Fibroblast of skin of back (primary cell): ENCODE results near the gene PCDHGB1. TPM values are rescaled to one million over a fixed set of nuclear protein-coding genes. Genes with fewer than 3 reads are reported as not detected.
"Not testable (repeated sequence)": the region's sequence is repeated elsewhere in the genome, so short reads cannot be mapped to it uniquely, and the experiment has no call there.

Experiments
- DNase-seq: peaks from one replicate; pipeline ENCODE4 v3.0.0-alpha.2; 2013
- polyA plus RNA-seq, 2 experiments: library from polyadenylated mRNA; unstranded; fragments of 120-200 nt; gene quantifications; one replicate each; pipeline ENCODE4 v1.2.1, GENCODE V29; 2013; ENCODE audit not compliant: insufficient read length in 2 of 2

Gene PCDHGB1
- 0.92 TPM for polyA plus RNA-seq (2013, experiment 1 of 2; ENCODE audit: insufficient read length)
- 1.4 TPM for polyA plus RNA-seq (2013, experiment 2 of 2; ENCODE audit: insufficient read length)

DNA sequence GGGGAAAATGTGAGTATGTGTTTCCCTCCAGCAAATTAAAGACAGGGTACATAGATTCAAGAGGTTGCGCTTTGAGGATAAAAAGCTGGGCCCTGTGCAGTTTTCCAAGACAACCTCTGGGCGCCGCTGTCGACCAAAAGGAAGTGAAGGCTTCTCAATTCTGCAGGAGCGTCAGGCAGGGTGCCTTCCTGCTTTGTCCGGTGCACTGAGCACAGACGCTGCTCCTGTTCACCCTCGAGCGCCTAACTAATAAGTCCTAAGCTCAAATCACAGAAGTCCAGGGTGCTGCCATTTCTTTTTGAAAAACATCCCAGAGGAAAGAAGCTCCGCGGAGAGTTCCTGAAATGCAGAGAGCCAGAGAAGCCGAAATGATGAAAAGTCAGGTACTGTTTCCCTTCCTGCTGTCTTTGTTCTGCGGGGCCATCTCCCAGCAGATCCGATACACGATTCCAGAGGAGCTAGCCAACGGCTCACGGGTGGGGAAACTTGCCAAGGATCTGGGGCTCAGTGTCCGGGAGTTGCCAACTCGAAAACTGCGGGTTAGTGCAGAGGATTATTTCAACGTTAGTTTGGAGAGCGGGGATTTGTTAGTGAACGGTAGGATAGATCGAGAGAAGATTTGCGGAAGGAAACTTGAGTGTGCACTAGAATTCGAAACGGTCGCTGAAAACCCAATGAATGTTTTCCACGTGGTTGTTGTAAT is at the start of gene PCDHGB1:
PCDHGB1 (plus strand) TSS at position 183 of the 703 bp plus-strand sequence; CDS start at position 345, 162 bp downstream.
- DNase-seq = peak; percentile 69

DNA sequence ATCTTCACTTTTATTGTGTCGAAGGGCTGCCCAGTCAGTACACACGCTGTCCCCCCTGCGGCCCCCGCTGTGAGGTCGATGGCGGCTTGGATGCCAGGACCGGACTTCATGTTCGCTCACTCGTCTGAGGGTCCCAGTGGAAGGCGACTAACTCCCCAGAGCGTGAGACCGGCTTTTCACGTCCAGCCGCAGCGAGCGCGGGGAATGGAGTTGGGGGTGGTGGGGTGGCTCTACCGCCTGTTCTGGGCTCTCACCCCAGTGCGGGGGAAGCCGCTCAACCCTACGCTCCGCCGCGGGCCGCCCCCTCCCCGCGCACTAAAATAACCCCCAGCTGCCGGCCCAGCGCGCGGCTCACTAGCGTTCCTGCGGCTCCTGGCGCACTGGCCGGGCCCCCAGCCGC is 46.1 kb upstream of the PCDHGB1 start, which contains the start of gene SLC25A2:
SLC25A2 (minus strand) TSS at position 294 of the 400 bp plus-strand sequence; CDS start at position 110, 184 bp downstream.
- DNase-seq = no peak

DNA sequence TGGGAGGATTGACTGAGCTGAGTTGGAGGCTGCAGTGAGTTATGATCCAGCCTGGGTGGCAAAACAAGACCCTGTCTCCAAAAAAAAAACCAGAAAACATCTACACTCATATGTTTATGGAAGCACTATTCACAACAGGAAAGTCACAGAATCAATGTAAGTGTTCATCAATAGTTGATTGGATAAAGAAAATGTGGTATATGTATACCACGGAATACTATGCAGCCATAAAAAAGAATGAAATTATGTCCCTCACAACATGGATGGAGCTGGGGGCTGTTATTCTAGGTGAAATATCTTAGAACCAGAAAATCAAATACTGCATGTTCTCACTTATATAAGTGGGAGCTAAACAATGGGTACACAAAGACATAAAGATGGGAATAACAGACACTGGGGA is 43.3 kb upstream of the PCDHGB1 start:
- DNase-seq = no peak

DNA sequence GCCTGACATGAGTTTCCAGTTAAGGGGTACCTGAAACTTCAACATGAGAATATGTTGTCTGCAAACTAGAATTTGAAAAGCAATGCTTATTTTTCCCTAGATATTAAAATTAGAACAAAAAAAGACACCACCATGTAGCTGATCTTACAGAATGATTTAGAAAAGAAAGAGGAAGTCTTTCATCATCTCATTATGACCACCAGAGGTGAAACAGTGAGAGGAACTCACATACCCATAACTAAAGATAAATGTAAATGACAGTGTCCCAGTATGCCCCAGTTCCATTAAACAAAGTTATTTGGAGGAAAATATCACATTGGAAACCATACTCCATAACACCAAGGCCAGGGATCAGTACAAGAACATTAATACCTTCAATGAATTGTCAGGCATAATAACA is 36.2 kb upstream of the PCDHGB1 start:
- no peak for DNase-seq

DNA sequence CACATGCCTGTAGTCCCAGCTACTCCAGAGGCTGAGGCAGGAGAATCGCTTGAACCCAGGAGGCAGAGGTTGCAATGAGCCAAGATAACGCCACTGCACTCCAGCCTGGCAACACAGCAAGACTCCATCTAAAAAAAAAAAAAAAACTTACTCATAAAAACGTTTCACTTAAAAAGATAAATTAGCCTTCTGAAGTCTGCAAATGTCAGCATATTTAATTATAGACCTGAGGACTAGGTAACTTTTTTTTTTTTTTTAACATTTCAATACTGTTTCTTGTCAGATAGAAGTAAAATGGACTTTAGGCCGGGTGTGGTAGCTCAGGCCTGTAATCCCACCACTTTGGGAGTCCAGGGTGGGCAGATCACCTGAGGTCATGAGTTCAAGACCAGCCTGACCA is 32.9 kb upstream of the PCDHGB1 start:
- not testable (repeated sequence) for DNase-seq

DNA sequence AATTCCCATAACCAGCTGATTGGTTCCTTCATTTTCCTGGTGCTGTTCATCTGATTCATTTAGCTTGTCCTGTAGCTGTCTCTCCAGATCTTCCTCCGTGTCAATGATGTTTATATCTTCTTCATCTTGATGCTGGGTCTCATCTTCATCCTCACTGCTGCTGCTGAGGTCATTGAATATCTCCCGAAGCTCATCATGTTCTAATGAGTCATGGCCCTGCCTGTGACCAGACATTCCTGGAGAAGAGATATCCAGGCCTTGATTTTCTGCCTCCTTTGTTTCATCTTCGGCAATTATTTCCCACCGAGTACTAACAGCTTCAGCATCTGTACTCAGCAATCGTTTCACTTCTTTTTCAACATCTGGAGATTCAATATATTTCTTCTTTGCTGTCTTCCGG is 30.7 kb upstream of the PCDHGB1 start:
- no peak for DNase-seq

DNA sequence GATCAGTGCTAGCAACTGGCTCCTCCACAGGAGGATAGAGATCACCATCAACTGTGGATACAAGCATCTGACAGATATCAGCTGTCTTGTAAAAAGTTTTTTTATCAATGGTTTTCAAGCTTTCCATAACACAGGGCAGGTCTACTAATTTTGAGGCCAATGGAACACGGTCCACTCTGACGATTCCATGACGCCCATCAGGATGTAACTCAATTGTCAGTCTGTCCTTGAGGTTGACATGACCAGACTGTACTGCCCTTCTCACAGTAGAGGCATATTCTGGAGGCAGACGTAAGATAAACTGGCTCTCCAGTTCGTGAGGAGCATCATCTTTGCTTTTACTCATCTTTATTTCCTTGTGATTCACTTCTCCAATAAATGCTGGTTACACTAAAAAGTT is 30.2 kb upstream of the PCDHGB1 start:
- no peak for DNase-seq

DNA sequence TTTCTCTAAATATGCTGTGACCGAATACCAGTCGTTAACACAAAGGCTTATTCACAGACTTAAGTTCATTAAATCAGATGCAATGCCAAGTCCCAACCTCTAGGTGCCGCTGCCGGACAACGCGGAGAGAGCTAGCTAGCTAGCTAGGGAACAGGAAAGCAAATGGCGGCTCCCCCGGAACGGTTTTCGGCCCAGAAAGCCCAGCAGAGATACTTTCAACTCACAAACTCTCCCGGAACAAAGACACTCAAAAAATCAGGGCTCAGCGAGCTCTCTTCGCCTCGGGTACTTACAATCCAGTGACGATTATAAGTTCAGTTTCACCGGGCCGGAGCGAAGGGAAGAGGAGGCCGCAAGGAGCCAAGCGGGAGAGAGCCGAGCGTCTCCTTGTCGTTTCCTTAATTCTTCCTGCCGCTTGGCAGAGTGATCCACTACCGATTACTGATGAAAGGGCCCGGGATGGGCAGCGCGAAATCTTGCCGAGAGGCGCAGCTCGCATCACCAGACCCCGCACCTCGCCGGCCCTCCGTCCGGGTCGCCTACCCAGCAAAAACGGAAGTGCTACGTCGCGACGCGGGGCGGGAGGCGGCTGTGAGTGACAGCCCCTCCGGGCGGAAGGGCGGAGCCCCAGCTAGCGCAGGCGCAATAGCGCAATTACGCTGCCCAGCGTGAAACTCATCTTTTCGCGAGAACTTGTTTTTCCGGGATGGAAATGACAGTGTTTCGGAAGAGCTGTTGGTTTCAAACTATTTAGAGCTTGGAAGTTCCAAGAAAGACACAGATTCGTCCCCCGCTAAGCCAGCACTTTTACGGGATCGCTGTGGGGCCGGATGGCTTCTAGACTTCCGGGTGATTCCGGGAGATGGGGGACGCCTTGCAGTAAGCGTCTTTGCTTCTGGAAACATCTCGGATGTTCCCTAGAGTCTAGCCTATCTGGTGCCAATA is 29.4 kb upstream of the PCDHGB1 start, which contains the start of gene TAF7:
TAF7 (minus strand) TSS at position 560 of the 945 bp plus-strand sequence. CDS start 740 bp downstream, outside the sequence.
- DNase-seq = peak; percentile 91

DNA sequence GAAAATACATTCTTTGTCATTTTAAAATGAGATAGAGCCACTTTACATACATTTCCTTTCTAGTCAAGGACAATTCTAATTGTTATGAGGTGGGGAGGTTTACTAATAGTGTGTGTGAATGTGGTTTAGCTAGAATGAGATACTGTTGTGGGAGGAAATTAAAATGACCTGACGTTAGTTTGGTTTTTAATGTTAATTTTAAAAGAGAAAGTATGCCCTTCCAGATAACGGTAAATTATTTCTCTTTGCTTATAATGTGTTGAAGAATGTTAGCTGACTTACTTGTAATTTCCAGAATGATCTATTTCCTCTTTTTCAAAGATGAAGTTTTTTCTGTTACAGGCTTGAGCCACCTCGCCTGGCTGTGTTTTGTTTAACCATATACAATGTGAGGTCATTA is 27.6 kb upstream of the PCDHGB1 start:
- DNase-seq = no peak

DNA sequence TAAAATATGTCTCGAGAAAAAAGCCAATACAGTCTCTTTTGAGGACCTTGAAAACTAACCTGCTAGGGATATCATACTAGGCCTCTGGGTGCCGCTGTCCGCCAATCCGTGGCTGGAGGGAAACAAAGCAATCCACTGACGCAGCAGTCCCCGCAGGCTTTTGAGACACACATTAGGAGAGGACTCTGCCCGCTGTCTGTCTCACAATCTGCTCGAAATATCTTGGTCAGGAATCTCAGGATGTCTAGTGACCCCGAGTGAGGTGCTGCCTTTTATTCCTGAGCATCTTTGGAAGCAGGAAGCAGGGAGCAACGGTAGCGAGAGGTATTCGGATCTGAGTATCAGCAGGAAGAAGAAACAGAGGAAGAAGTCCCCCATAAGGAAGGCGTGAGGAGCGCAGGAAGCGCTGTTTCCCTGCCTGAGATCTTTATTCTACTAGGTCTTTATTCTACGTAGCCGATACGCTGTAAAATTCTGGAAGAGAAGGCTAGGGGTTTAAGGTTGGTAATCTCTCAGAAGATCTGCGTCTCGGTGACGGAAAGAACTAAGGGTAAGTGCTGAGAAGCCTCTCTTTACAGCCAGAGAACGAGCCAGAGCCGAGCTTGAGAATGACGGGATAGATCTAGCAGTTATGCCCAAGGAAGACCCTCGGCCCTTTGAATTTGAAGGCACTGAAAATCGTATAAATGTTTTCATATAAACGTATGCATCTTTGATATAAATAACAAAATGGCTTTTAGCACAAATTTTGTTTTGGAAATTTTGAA is 23.6 kb upstream of the PCDHGB1 start:
- DNase-seq = peak; percentile 76

DNA sequence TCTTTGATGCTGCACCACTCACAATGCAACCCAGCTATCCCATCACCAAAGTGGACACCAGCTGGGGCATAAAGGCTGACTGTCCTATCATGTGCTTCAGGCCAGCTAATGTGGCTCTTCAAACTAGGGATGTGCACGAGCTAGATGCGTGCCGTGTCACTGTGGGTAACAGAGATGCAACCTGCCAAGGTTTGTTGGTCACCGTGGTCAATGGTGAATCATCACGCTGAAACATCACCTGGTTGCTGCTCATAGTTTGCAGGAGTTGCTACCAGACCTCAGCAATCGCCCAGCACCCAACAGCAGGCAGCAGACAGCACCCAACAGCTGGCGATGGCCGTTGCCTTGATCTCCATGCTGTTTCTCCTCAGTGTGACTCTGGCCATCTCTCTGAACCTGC is 21.7 kb upstream of the PCDHGB1 start:
- no peak for DNase-seq

DNA sequence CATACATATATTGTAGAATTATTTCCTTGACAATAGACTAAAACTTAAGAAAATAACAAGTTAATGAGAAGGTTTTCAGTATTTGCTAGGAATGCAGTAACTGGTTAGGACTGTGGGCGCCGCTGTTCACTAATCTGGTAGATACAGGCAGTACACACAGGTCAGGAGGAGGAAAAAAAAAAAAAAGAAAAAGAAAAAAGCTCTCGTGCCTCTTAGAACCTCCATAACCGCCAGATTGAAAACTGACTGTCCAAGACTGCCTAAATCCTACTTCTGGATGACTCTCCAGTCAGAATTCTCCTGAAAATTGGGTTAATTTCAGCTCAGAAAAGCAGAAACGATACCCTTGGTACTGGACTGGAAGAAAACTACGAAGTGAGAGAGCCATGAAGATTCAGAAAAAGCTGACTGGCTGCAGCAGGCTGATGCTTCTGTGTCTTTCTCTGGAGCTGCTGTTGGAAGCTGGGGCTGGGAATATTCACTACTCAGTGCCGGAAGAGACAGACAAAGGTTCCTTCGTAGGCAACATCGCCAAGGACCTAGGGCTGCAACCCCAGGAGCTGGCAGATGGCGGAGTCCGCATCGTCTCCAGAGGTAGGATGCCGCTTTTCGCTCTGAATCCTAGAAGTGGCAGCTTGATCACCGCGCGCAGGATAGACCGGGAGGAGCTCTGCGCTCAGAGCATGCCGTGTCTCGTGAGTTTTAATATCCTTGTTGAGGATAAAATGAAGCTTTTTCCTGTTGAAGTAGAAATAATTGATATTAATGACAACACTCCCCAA is 19.4 kb upstream of the PCDHGB1 start, which contains the start of gene PCDHGA1:
PCDHGA1 (plus strand) TSS at position 216 of the 782 bp plus-strand sequence.
- peak; percentile 43 for DNase-seq

DNA sequence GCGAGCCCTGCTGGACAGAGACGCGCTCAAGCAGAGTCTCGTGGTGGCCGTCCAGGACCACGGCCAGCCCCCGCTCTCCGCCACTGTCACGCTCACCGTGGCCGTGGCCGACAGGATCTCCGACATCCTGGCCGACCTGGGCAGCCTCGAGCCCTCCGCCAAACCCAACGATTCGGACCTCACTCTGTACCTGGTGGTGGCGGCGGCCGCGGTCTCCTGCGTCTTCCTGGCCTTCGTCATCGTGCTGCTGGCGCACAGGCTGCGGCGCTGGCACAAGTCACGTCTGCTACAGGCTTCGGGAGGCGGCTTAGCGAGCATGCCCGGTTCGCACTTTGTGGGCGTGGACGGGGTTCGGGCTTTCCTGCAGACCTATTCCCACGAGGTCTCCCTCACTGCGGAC is 17.3 kb upstream of the PCDHGB1 start:
- not testable (repeated sequence) for DNase-seq

DNA sequence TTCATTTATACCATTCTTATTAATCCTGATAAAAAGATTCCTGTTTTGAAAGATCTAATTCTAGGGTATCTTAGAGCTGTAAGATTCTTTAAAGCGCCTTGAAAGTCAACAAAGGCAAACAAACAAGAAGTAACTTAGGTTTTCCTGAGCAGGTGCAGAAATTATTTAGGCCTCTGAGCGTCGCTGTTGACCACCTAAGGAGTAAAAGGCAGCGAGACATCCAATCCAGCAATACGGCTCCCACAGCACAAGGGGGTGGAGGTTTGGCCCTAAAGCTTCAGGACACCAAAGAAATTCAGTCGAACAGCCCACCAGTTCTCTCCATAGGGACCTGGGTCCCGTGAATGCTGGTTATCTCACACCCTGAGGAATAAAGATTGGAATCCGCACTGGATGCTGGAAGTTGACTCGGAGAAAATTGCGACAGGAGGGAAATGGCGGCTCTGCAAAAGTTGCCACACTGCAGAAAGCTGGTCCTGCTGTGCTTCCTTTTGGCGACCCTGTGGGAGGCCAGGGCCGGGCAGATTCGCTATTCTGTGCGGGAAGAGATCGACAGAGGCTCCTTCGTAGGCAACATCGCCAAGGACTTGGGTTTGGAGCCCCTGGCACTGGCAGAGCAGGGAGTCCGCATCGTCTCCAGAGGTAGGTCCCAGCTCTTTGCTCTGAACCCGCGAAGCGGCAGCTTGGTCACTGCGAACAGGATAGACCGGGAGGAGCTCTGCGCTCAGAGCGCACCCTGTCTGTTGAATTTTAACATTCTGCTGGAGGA is 11.2 kb upstream of the PCDHGB1 start, which contains the start of gene PCDHGA2:
PCDHGA2 (plus strand) TSS at position 223 of the 769 bp plus-strand sequence.
- DNase-seq = peak; percentile 62

DNA sequence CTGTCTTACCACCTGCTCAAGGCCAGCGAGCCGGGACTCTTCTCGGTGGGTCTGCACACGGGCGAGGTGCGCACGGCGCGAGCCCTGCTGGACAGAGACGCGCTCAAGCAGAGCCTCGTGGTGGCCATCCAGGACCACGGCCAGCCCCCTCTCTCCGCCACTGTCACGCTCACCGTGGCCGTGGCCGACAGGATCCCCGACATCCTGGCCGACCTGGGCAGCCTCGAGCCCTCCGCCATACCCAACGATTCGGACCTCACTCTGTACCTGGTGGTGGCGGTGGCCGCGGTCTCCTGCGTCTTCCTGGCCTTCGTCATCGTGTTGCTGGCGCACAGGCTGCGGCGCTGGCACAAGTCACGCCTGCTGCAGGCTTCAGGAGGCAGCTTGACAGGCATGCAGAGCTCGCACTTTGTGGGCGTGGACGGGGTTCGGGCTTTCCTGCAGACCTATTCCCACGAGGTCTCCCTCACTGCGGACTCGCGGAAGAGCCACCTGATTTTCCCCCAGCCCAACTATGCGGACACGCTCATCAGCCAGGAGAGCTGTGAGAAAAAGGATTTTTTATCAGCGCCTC is 9.0 kb upstream of the PCDHGB1 start:
- not testable (repeated sequence) for DNase-seq

DNA sequence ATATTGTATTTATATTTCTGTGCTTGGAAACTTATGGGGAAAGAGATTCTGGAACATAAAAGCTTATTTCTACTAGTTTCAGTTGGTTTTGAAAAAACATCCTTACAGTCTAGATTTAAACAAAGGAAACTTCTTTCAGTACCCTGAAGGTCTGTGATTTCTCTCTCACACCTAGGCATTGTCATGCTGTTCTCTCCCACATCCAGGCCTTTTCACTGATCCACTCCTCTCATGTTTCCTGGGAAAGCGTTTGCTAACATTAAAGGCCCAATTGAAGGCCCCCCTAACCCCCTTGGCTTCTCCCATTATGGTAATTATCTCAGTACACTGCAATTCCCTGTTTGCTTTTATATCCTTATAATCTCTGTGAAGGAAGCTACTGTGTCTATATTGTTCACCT is 7.1 kb upstream of the PCDHGB1 start:
- DNase-seq = no peak

DNA sequence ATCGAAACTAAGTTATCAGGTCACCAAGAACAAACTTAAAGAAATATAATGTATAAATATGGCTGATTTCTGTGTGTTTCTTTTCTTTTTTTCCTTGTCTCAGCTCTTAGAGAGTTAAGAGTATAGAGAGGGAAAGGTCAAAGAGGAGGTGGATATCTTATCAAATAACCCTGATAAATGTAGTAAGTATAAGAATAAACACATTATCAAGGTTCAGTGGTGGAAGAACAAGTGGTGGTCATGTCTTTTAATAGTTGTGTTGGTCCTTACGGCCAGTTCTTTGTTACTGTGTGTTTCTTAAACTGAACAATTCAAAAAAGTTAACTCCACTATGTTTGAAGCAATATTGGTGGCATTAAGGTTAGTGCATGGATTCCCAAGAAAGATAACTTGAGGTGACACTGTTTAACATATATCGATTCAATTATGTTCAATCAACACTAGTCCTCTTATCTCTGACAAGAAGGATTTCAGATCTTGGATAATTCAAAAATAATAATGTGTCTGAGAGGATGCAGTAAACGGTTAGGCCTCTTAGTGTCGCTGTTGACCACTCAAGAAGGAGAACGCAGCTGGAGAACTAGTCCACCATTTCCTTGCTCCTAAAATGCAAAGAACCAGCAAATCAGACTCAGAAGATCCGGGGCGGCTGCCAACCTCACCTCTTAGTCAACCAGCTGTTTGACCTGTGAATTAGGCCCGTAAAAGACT is 6.5 kb upstream of the PCDHGB1 start, which contains the start of gene PCDHGA3:
PCDHGA3 (plus strand) TSS at position 588 of the 711 bp plus-strand sequence. CDS start 205 bp downstream, outside the sequence.
- DNase-seq = peak; percentile 54

DNA sequence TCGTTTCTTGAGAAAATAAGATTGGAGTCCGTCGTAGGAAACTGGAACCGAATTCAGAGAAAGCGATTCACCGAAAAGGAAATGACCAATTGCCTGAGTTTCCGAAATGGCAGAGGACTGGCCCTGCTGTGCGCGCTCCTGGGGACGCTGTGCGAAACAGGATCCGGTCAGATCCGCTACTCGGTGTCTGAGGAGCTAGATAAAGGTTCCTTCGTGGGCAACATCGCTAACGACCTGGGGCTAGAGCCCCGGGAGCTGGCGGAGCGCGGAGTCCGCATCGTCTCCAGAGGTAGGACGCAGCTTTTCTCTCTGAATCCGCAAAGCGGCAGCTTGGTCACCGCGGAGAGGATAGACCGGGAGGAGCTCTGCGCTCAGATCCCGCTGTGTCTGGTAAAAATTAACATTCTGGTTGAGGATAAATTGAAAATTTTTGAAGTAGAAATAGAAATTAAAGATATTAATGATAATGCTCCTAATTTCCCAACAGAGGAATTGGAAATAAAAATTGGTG is 5.9 kb upstream of the PCDHGB1 start:
- no peak for DNase-seq

DNA sequence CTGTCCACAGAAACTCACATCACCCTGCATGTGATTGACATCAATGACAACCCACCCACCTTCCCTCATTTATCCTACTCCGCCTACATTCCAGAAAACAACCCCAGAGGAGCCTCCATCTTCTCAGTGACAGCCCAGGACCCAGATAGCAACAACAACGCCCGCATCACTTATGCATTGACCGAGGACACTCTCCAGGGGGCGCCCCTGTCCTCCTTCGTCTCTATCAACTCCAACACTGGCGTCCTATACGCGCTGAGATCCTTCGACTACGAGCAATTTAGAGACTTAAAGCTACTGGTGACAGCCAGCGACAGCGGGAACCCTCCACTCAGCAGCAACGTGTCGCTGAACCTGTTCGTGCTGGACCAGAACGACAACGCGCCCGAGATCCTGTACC is 4.6 kb upstream of the PCDHGB1 start:
- no peak for DNase-seq
